SU-DHL-6 (cell line): Measurements from ENCODE around the gene RPS6KA2.

Experiments used
- H2AFZ ChIP-seq: fragments of 200-600 bp; sonication (generic); 2 replicates; pipeline ENCODE4 v1.6.1; 2014; ENCODE audit warnings: low read depth, mild to moderate bottlenecking, moderate library complexity, mixed read lengths, antibody characterized with exemption, low read length; ENCODE audit not compliant: severe bottlenecking
- H3F3A ChIP-seq: fragments of 200-600 bp; shearing (Covaris generic); 2 replicates; pipeline ENCODE4 v1.6.0; 2016; ENCODE audit warnings: antibody characterized with exemption, mild to moderate bottlenecking; ENCODE audit not compliant: insufficient read depth
- H3K27ac ChIP-seq: fragments of 200-600 bp; sonication (generic); 2 replicates; pipeline ENCODE4 v1.5.1; 2016; ENCODE audit warnings: low read depth, mild to moderate bottlenecking, low read length, moderate library complexity, mixed read lengths
- H3K27me3 ChIP-seq: fragments of 200-600 bp; sonication (generic), shearing (Covaris generic); 2 replicates; pipeline ENCODE4 v1.6.0; 2014; ENCODE audit warnings: mild to moderate bottlenecking, low read length
- H3K36me3 ChIP-seq: fragments of 200-600 bp; sonication (generic); 2 replicates; pipeline ENCODE4 v1.6.1; 2014; ENCODE audit warnings: mild to moderate bottlenecking, low read length, mixed read lengths
- H3K4me2 ChIP-seq: fragments of 300-600, 200-600 bp; shearing (Covaris generic), sonication (generic); 2 replicates; pipeline ENCODE4 v1.6.0; 2014; ENCODE audit warnings: low read length, low read depth, mild to moderate bottlenecking; ENCODE audit not compliant: poor library complexity, severe bottlenecking
- H3K4me3 ChIP-seq: fragments of 200-600 bp; sonication (generic); 2 replicates; pipeline ENCODE4 v1.5.1; 2014; ENCODE audit warnings: antibody characterized with exemption, low read length, mild to moderate bottlenecking, mixed read lengths; ENCODE audit not compliant: insufficient read depth, poor library complexity, severe bottlenecking
- H3K79me2 ChIP-seq: fragments of 200-600 bp; sonication (generic); 2 replicates; pipeline ENCODE4 v1.6.1; 2014; ENCODE audit warnings: mild to moderate bottlenecking, low read length, moderate library complexity; ENCODE audit not compliant: insufficient read depth
- H3K9ac ChIP-seq: fragments of 200-600 bp; sonication (generic); 2 replicates; pipeline ENCODE4 v1.7.0; 2014; ENCODE audit warnings: mild to moderate bottlenecking, low read length
- H3K9me2 ChIP-seq: fragments of 200-600 bp; sonication (generic); replicated peaks from 2 replicates; pipeline ENCODE4 v1.6.1; 2014; ENCODE audit warnings: low read length; ENCODE audit not compliant: insufficient read depth
- H3K9me3 ChIP-seq: fragments of 200-600 bp; sonication (generic); 2 replicates; pipeline ENCODE4 v1.6.1; 2014; ENCODE audit warnings: low read length, mixed read lengths; ENCODE audit not compliant: insufficient read depth
- H4K20me1 ChIP-seq: fragments of 200-600 bp; sonication (generic); 2 replicates; pipeline ENCODE4 v1.6.1; 2014; ENCODE audit warnings: low read depth, mild to moderate bottlenecking, antibody characterized with exemption, low read length, moderate library complexity, mixed read lengths
- EZH2phosphoT487 ChIP-seq: fragments of 200-600 bp; sonication (generic), shearing (Covaris generic); conservative IDR thresholded peaks from 2 replicates; pipeline ENCODE4 v1.6.1; 2018; ENCODE audit warnings: mild to moderate bottlenecking, antibody characterized with exemption, low read length, moderate library complexity, mixed read lengths
- TF ChIP-seq, protein P1 (sequence below): fragments of 200-600 bp; sonication (generic); IDR thresholded peaks from one replicate; pipeline ENCODE4 v1.5.1; 2017; ENCODE audit warnings: antibody characterized with exemption, mild to moderate bottlenecking, low read length, moderate library complexity; ENCODE audit not compliant: insufficient read depth, poor library complexity, severe bottlenecking

The RPS6KA2 gene

DNA sequence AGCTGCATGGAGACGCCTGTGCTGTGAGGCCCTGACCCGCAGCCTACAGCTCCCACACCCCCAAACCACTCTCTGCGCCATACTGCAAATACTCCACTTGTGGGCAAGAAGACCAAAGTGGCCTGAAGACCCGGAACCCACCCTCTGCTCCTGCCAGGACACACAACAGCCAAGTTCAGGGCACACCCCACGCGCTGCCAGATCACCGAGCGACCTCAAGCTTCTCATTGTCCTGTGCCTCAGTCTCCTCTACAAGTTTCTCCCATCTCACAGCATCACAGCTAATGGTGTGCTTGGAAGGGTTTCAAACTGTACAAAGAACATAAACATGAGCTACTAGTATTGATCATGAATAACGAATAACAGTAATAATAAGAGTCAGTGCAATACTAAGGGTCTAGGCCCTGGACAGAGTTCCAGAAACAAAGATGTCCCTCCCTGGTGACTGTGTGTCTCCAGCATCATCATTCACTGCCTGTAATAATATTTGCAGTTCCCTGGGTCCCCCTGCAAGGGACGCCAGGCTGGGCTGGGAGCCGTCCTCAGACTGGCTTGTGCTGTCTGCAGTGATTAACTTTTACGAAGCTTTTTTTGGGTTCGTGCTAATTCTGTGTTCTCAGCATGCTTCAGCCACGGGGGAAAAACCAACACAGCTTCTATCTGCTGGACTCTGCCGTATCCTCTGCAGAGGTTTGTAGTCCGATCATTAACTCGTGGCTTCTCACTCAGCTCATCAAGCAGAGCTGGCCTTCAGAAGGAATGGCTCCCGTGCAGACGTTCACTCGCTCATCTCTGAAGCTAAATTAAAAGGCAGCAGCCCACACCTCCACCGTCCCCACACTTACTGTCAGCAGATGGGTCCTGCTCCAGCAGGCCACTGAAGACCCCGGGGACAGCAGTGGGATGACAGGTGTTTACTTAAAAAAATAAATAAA is 162.7 kb downstream of the RPS6KA2 start:
- Histone ChIP-seq H3K9ac (no peak overlapping the region), H3K36me3 (no peaks in the 10 kb centered on the region), H2AFZ (no peak overlapping the region), H4K20me1 (no peaks in the 10 kb centered on the region), H3K27ac (no peak overlapping the region), H3K9me3 (no peaks in the 10 kb centered on the region), H3K4me3 (no peak overlapping the region), H3F3A (no peaks in the 10 kb centered on the region), H3K4me2 (no peak overlapping the region), H3K27me3 (no peaks in the 10 kb centered on the region), H3K79me2 (no peaks in the 10 kb centered on the region), H3K9me2 (no peaks in the 10 kb centered on the region)
- TF ChIP-seq, protein P1, sequence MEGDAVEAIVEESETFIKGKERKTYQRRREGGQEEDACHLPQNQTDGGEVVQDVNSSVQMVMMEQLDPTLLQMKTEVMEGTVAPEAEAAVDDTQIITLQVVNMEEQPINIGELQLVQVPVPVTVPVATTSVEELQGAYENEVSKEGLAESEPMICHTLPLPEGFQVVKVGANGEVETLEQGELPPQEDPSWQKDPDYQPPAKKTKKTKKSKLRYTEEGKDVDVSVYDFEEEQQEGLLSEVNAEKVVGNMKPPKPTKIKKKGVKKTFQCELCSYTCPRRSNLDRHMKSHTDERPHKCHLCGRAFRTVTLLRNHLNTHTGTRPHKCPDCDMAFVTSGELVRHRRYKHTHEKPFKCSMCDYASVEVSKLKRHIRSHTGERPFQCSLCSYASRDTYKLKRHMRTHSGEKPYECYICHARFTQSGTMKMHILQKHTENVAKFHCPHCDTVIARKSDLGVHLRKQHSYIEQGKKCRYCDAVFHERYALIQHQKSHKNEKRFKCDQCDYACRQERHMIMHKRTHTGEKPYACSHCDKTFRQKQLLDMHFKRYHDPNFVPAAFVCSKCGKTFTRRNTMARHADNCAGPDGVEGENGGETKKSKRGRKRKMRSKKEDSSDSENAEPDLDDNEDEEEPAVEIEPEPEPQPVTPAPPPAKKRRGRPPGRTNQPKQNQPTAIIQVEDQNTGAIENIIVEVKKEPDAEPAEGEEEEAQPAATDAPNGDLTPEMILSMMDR: no peak
- no peak for TF ChIP-seq EZH2phosphoT487

DNA sequence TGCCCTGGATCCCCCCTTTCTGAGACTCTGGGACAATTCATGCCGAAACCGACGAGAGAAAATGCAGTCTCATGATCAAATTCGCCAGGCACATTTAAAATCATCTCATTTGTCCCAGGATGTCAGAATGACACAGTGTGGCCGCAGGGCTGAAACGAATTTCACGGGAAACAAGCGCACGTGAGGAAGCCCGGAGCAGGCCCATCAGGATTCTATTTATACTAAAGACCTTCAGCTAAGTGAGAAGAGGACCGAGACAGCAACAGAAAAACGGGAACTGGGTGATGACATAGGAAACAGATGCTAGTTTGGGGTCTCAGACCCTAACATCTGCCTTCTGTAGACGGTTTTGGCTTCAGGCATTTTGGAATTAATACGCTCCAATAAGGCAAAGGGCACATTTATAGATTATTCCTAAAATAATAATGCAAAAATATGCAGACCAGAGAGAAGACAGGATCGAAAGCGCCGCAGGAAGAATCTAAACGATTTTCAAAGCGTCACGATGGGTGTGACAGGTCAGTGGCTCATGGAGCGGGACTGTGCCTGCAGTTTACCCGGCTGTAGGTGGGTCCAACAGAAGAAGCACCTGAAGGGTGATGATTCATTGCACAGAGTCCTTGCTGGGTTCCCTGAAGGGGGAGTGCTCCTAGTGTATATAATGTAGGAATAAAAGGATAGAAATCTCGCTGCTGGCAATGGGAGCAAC is 163.5 kb downstream of the RPS6KA2 start:
- Histone ChIP-seq H3K27ac (no peak overlapping the region), H3K9ac (no peak overlapping the region), H3K79me2 (no peaks in the 10 kb centered on the region), H3K9me2 (no peaks in the 10 kb centered on the region), H2AFZ (no peak overlapping the region), H3K36me3 (no peaks in the 10 kb centered on the region), H4K20me1 (no peaks in the 10 kb centered on the region), H3K9me3 (no peaks in the 10 kb centered on the region), H3F3A (no peaks in the 10 kb centered on the region), H3K4me3 (no peak overlapping the region), H3K27me3 (no peaks in the 10 kb centered on the region), H3K4me2 (no peak overlapping the region)
- TF ChIP-seq EZH2phosphoT487: no peak
- TF ChIP-seq, protein P1: no peak

DNA sequence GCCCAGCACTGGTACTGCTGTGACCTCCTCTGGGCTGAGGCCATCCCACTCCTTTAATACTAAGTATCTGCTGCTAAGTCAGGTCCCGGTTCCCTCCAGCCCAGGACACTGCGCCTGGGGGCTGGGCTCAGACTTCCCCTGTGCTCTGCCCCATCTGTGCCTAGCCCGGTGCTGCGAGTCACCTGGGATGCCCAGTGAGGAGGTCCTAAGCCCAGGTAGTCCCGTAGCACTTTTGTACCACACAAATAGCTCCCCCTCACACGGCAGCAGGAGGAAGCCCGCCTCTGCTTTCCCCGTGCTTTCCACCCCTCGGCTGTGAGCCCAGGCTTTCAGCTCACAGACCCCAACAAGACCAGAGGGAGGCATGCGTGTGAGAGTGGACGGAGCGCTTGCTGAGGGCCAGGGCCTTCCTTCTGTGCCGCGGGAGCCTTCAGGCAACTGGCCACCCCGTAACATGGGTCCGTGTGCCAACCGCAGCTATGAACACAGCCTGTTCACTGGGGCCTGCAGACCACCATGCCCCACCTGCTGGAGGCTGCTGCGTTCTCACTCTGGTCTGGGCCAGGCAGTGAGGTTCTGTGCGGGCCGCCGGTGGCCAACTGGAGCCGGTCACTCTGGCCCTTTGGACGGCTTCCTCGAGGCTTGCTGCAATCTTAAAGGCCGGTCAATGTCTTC is 164.5 kb downstream of the RPS6KA2 start:
- no peak overlapping the region for H3K4me3 ChIP-seq
- no peaks in the 10 kb centered on the region for H3K36me3 ChIP-seq
- no peaks in the 10 kb centered on the region for H3K27me3 ChIP-seq
- no peak overlapping the region for H3K4me2 ChIP-seq
- no peak overlapping the region for H3K27ac ChIP-seq
- H3K79me2 ChIP-seq: no peaks in the 10 kb centered on the region
- H2AFZ ChIP-seq: no peak overlapping the region
- no peaks in the 10 kb centered on the region for H3K9me2 ChIP-seq
- no peaks in the 10 kb centered on the region for H3F3A ChIP-seq
- H3K9me3 ChIP-seq: no peaks in the 10 kb centered on the region
- TF ChIP-seq EZH2phosphoT487: no peak
- TF ChIP-seq, protein P1: no peak
- no peaks in the 10 kb centered on the region for H4K20me1 ChIP-seq
- no peak overlapping the region for H3K9ac ChIP-seq
